T-helper 1 cell treated with Interleukin-12 subunit alpha and Interleukin-12 subunit beta and Interleukin-4 antibody, amounts not matched to agents 30 ng/mL and 1 ng/mL, for 36 hours (primary cell): ENCODE results near the gene PDGFA. TPM values are rescaled to one million over a fixed set of nuclear protein-coding genes. Genes with fewer than 3 reads are reported as not detected.

ENCODE experiments used
- intact Hi-C: fragments of 100-400 bp; cut with micrococcal nuclease; formaldehyde crosslinking; loops from one replicate; pipeline ENCODE4 v1.15.1; 2024
- total RNA-seq: library from RNA; stranded (reverse); gene quantifications from 2 replicates; pipeline ENCODE4 v1.2.3, GENCODE V29; 2022

The PDGFA gene
- total RNA-seq, 1 donor from 2014 or later = 3.3 TPM

DNA sequence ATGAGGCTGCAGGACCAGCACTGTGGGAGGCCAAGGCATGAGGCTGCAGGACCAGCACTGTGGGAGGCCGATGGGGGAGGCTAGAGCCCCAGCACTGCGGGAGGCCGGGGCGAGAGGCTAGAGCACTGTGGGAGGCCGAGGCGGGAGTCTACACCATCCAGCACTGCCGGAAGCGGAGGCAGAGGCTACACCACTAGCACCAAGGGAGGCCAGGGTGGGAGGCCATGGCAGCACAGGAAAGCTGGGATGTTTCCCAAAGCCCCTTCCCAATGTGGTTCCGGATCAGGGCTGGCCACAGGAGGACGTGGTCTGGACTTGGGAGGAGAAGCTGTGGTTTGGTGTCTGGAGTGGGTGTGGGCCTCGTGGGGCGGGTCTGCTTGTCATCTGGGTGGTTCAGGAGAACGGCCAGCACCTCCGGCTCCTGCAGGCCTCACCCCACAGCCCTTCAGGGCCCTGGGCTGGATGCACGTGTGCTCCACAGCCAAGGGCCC is 43.6 kb downstream of the PDGFA start:
- intact Hi-C loops = no loop called here

DNA sequence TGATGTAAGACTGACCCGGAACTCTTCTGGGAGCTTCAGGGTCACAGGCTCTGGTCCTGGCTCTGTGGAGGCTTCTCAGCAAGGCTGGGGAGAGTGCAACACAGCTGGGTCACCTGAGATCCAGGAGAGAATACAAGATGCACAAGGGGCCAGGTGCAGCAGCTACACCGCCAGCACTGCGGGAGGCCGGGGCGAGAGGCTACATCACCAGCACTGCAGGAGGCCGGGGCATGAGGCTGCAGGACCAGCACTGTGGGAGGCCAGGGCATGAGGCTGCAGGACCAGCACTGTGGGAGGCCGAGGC is 44.3 kb downstream of the PDGFA start:
- intact Hi-C loops = no loop called here

GRCh38 chr7:474605-475424 is 44.8 kb downstream of the PDGFA start:
- intact Hi-C loops = no loop called here

DNA sequence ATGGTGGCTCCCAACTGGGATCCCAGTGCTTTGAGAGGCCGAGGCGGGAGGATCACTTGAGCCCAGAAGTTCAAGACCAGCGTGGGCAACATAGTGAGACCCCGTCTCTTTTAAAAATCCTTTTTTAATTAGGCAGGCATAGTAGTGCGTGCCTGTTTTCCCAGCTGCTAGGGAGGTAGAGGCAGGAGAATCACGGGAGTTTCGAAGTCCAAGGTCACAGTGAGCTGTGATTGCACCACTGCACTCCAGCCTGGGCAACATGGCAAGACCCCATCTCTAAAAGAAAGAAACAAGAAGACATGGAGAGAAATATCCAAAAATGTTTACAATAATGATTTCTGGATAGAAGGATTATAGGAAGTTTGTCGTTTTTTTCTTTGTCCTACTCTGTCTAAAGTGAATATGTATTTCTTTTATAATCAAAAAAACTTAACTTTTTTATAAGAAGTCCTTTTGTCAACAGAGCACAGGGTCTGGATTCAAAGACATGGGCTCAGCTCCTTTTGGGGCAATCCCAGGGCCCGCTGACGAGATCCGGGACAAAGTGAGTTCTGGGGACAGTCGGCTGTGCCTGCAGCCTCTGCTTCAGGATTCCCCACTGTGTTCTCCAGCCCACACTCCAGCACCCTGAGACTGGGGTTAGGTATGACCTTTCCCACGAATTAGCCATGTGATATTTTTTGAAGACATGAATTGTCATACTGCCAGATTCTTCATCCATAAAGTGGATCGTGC is 45.6 kb downstream of the PDGFA start:
- intact Hi-C loops = no loop called here

- intact Hi-C loops = no loop called here
Measured at GRCh38 chr7:473211-473734, 46.4 kb downstream of the PDGFA start.

GRCh38 chr7:472640-472957 is 47.0 kb downstream of the PDGFA start:
- intact Hi-C loops = no loop called here

- intact Hi-C loops = no loop called here
Measured at GRCh38 chr7:471866-472639, 47.6 kb downstream of the PDGFA start.

DNA sequence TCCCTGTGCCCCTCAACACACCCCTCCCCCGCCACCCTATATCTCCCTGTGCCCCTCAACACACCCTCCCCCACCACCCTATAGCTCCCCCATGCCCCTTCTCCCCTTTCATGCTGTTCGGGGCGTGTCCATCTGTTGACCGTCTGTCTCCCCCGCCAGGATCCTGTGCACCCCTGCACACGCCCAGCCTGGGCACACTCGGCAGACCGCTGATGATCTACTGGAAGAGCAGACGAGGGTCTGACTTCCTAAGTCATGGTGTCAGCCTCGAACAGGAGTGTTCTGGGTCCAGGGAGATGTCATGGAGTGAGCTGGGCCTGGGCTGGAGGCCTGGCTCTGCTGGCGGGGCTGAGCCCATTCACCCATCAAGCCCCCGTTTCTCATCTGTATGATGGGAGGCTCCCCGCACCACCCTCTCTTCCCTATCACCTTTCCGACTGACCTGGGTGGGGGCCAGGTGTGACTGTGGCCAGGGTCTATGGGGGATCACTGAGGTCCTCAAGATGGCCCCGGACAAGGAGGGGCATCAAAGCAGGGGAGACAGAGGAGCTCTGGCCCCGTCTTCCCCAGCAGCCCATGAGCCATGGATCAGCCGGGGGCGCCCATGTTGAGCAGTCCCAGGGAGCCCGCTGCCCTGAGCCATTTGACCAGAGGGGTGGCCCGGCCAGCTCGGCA is 48.3 kb downstream of the PDGFA start:
- intact Hi-C loops = no loop called here

DNA sequence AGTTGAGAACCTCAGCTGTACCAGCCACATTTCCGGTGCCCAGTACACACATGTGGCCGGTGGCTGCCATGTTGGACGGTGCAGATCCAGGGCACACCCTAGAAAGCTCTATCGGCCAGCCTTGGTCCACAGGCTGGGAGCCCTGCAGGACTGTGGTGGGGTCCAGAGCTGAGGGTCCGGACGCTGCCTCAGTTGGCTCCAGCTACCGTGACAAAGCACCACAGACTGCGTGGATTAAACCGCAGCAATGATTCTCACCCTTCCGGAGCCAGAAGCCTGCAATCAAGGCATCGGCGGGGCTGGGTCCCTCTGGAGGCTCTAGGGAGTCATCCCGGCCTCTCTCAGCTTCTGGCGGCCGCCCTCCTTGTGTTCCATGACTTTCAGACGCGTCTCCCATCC is 50.1 kb downstream of the PDGFA start:
- intact Hi-C loops = no loop called here

DNA sequence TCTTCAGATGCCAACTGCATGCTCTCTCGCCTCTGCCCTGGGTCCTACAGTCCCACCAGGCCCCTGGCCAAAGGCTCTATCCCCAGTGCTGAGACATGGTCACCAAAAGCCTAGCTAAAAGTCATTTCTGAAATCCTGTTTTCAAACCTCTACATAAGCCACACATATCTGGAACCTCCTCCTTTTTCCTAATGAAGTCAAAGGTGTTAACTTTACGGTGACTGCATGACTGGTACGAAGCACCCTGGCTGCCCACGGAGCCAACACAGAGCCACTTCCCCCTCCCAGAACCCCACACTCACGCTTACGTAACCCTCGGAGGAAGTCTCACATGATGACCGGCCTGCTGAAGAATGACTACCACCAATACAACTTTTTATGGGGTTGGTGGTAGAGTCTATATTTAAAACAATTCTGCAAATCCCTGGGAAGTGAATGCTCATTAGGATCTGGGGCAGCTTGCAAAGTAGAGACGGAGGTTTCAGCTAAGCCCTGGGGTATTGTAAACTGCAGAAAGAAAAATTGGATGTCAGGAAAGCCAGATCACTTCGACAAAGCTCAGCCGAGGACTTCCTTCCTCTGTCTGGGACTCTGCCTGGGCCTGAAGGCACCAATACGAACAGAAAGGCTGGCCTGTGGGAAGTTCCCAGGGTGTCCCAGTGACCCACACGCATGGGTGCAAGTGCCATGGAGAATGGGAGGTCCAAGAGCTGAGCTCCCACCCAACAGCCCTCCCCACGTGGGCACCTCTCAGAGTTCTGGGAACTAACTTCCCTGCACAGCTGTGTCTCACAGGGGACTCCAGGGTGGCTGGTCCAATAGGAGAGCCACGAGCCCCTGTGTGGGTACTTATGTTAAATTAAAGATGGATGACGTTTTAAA is 50.7 kb downstream of the PDGFA start:
- intact Hi-C loops = no loop called here

- intact Hi-C loops = no loop called here
Measured at GRCh38 chr7:467856-468545, 51.6 kb downstream of the PDGFA start.

DNA sequence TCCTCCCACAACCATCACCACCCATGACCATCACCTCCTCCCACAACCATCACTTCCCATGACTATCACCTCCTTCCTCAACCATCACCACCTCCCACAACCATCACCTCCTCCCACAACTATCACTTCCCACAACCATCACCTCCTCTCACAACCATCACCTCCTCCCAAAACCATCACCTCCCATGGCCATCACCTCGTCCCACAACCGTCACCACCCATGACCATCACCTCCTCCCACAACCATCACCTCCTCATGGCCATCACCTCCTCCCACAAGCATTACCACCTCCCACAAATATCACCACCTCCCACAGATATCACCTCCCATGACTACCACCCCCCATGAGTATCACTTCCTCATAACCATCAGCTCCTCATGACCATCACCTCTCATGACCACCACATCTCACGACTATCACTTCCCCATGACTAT is 52.2 kb downstream of the PDGFA start:
- intact Hi-C loops = no loop called here

GRCh38 chr7:466465-467191 is 53.0 kb downstream of the PDGFA start:
- intact Hi-C loops = no loop called here

DNA sequence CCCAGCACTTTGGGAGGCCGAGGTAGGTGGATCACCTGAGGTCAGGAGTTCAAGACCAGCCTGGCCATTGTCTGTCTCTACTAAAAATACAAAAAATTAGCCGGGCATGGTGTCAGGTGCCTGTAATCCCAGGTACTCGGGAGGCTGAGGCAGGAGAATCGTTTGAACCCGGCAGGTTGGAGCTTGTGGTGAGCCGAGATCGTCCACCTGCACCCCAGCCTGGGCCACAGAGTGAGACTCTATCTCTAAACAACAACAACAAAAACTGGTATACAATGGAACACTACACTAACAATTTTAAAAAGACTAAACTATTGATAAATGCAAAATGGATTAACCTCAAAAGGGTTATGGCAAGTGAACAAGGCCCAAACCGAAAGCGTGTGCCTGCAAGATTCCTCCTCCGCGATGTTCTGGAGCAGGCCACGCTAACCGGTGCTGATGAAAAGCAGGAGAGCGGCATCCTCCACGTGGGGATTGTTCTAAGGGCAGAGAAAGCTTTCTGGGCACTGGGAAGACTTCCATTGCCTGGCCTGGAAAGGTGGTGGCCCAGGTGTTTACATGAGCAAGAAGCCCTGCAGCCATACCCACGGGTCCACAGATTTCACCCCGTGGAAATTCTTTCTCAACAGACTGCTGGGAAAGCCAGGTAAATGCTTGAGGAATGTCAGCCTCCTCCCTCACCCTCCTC is 53.8 kb downstream of the PDGFA start:
- intact Hi-C loops = no loop called here

- intact Hi-C loops = no loop called here
Measured at GRCh38 chr7:464454-465401, 54.9 kb downstream of the PDGFA start.

DNA sequence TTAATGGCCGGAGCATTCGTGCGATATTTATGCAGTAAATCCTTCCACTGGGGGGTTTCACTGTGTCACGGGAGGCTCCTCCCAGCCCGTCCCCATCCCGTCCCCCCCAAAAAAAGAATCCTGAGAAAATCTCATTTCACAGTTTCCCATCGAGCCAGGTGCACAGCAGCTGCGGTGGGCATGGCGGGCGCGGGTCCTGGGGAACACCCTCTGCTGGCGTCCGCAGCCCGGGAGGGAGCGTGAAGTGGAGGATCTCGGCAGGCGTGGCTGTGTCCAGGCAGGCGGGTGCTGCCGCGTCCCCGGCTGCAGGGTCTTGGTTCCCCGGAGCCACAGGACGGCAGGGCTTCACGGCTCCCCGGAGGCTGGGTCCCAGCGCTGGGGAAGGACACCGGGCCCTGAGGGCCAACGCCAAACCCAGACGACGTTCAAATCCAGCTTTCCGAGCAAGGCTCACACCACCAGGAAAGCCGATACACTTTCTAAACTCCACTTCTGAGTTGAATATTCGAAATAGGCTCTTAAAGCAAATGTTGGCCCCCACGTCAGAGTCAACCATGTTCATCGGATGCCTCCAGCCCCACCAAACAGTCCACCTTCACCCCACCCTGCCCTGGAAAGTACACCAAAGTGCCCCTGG is 55.7 kb downstream of the PDGFA start:
- intact Hi-C loops = no loop called here

GRCh38 chr7:463362-463781 is 56.3 kb downstream of the PDGFA start:
- intact Hi-C loops = no loop called here
